ENCODE results near the gene RAB11FIP4.

GRCh38 chr17:31529841-31530251, 138.4 kb downstream of the RAB11FIP4 start:
- TF ChIP-seq CTCF (IDR thresholded peaks at IDR 0.05): no peak
- TF ChIP-seq POLR2A (IDR thresholded peaks at IDR 0.05): no peak
